Muscle layer of duodenum (tissue), 2 donors: ENCODE results near the gene ESD.
"Not testable (repeated sequence)": the region's sequence is repeated elsewhere in the genome, so short reads cannot be mapped to it uniquely, and the experiment has no call there.

Source experiments
- H3K27ac ChIP-seq: one replicate; pipeline ENCODE4 v1.7.0; 2013; ENCODE audit warnings: mild to moderate bottlenecking, low read length
- H3K27me3 ChIP-seq: one replicate; pipeline ENCODE4 v1.7.0; 2013; ENCODE audit warnings: low read depth, mild to moderate bottlenecking, control low read depth, low read length
- H3K36me3 ChIP-seq, 2 donors: one replicate each; pipeline ENCODE4 v1.7.0; 2013; ENCODE audit warnings: low read length in 2 of 2, control low read depth in 1 of 2, mild to moderate bottlenecking in 1 of 2; ENCODE audit not compliant: insufficient read depth in 2 of 2, control insufficient read depth in 1 of 2
- H3K4me1 ChIP-seq, 2 donors: one replicate each; pipeline ENCODE4 v1.7.0; 2013; ENCODE audit warnings: low read length in 2 of 2, mild to moderate bottlenecking in 2 of 2, control low read depth in 1 of 2, moderate library complexity in 1 of 2; ENCODE audit not compliant: insufficient read depth in 2 of 2, control insufficient read depth in 1 of 2
- H3K4me3 ChIP-seq, 2 donors: one replicate each; pipeline ENCODE4 v1.7.0; 2013; ENCODE audit warnings: low read length in 2 of 2, low read depth in 1 of 2, mild to moderate bottlenecking in 1 of 2
- H3K9me3 ChIP-seq, 2 donors: one replicate each; pipeline ENCODE4 v1.7.0; 2013; ENCODE audit warnings: low read length in 2 of 2, control low read depth in 1 of 2, mild to moderate bottlenecking in 1 of 2; ENCODE audit not compliant: control insufficient read depth in 1 of 2
- donor health status: healthy.

ESD gene

GRCh38 chr13:46782691-46783090 lies 14.3 kb downstream of the ESD start:
- Histone ChIP-seq H3K27me3 (no peaks in the 10 kb centered on the region), H3K36me3 (peaks cover 54 to 60% of the 10 kb centered on the region in 2 donors), H3K4me1 (peaks cover 0 to 13% of the 10 kb centered on the region in 2 donors), H3K27ac (no peak overlapping the region), H3K9me3 (no peaks in the 10 kb centered on the region), H3K4me3 (no peak overlapping the region)

- H3K4me3 ChIP-seq: no peak overlapping the region
Measured at GRCh38 chr13:46782066-46782465, 14.9 kb downstream of the ESD start.

GRCh38 chr13:46778890-46779289 lies 18.1 kb downstream of the ESD start:
- no peaks in the 10 kb centered on the region for H3K27me3 ChIP-seq
- H3K27ac ChIP-seq: no peak overlapping the region
- H3K4me3 ChIP-seq: no peak overlapping the region
- peaks cover 55 to 63% of the 10 kb centered on the region in 2 donors for H3K36me3 ChIP-seq
- H3K4me1 ChIP-seq: peaks cover 0 to 25% of the 10 kb centered on the region in 2 donors
- no peaks in the 10 kb centered on the region for H3K9me3 ChIP-seq

More at GRCh38 chr13:46782066-46782465, 14.9 kb downstream of the ESD start:
- H3K27ac ChIP-seq: no peak overlapping the region
- no peaks in the 10 kb centered on the region for H3K27me3 ChIP-seq
- H3K36me3 ChIP-seq: peaks cover 61 to 64% of the 10 kb centered on the region in 2 donors
- H3K4me1 ChIP-seq: peaks cover 0 to 13% of the 10 kb centered on the region in 2 donors
- no peaks in the 10 kb centered on the region for H3K9me3 ChIP-seq

- no peak overlapping the region for H3K4me3 ChIP-seq
- no peaks in the 10 kb centered on the region for H3K27me3 ChIP-seq
- H3K4me1 ChIP-seq: peaks cover 0 to 25% of the 10 kb centered on the region in 2 donors
- H3K27ac ChIP-seq: no peak overlapping the region
- no peaks in the 10 kb centered on the region for H3K9me3 ChIP-seq
- peaks cover 58 to 70% of the 10 kb centered on the region in 2 donors for H3K36me3 ChIP-seq
Measured at GRCh38 chr13:46778095-46778494, 18.9 kb downstream of the ESD start.

- Histone ChIP-seq H3K27me3 (no peaks in the 10 kb centered on the region), H3K4me3 (no peak overlapping the region), H3K27ac (no peak overlapping the region), H3K4me1 (peaks cover 0 to 16% of the 10 kb centered on the region in 2 donors), H3K36me3 (peaks cover 41 to 69% of the 10 kb centered on the region in 2 donors), H3K9me3 (no peaks in the 10 kb centered on the region)
Measured at GRCh38 chr13:46775385-46776107, 21.4 kb downstream of the ESD start.

- H3K27me3 ChIP-seq: no peaks in the 10 kb centered on the region
- no peaks in the 10 kb centered on the region for H3K9me3 ChIP-seq
- no peak overlapping the region for H3K4me3 ChIP-seq
- H3K4me1 ChIP-seq: peaks cover 0 to 12% of the 10 kb centered on the region in 2 donors
- H3K36me3 ChIP-seq: peaks cover 36 to 58% of the 10 kb centered on the region in 2 donors
- no peak overlapping the region for H3K27ac ChIP-seq
Measured at GRCh38 chr13:46773541-46773940, 23.4 kb downstream of the ESD start.

GRCh38 chr13:46771693-46772092 lies 25.3 kb downstream of the ESD start:
- H3K36me3 ChIP-seq: peaks cover 29 to 46% of the 10 kb centered on the region in 2 donors
- H3K4me1 ChIP-seq: peaks cover 0 to 12% of the 10 kb centered on the region in 2 donors

GRCh38 chr13:46769925-46770324 lies 27.0 kb downstream of the ESD start:
- not testable (repeated sequence) for H3K27ac ChIP-seq, H3K27me3 ChIP-seq, H3K9me3 ChIP-seq, H3K4me1 ChIP-seq, H3K4me3 ChIP-seq
- peaks cover 17 to 38% of the 10 kb centered on the region in 2 donors for H3K36me3 ChIP-seq

More at GRCh38 chr13:46771693-46772092, 25.3 kb downstream of the ESD start:
- no peaks in the 10 kb centered on the region for H3K27me3 ChIP-seq
- H3K4me3 ChIP-seq: no peak overlapping the region
- no peaks in the 10 kb centered on the region for H3K9me3 ChIP-seq
- H3K27ac ChIP-seq: no peak overlapping the region

GRCh38 chr13:46761866-46762265 lies 35.1 kb downstream of the ESD start:
- H3K9me3 ChIP-seq: no peaks in the 10 kb centered on the region
- H3K36me3 ChIP-seq: no peaks in the 10 kb centered on the region
- H3K27ac ChIP-seq: no peak overlapping the region
- H3K27me3 ChIP-seq: no peaks in the 10 kb centered on the region
- no peak overlapping the region for H3K4me3 ChIP-seq
- peaks cover 0 to 12% of the 10 kb centered on the region in 2 donors for H3K4me1 ChIP-seq

GRCh38 chr13:46761174-46761573 lies 35.8 kb downstream of the ESD start:
- H3K36me3 ChIP-seq: no peaks in the 10 kb centered on the region
- peaks cover 0 to 15% of the 10 kb centered on the region in 2 donors for H3K4me1 ChIP-seq
- no peaks in the 10 kb centered on the region for H3K27me3 ChIP-seq
- no peak overlapping the region for H3K27ac ChIP-seq
- H3K9me3 ChIP-seq: no peaks in the 10 kb centered on the region
- H3K4me3 ChIP-seq: no peak overlapping the region

GRCh38 chr13:46759846-46760245 lies 37.1 kb downstream of the ESD start:
- Histone ChIP-seq H3K36me3 (no peaks in the 10 kb centered on the region), H3K27ac (no peak overlapping the region), H3K4me3 (no peak overlapping the region), H3K4me1 (peaks cover 0 to 15% of the 10 kb centered on the region in 2 donors), H3K27me3 (no peaks in the 10 kb centered on the region), H3K9me3 (no peaks in the 10 kb centered on the region)

GRCh38 chr13:46757640-46758039 lies 39.3 kb downstream of the ESD start:
- no peaks in the 10 kb centered on the region for H3K36me3 ChIP-seq
- H3K4me1 ChIP-seq: peaks cover 0 to 15% of the 10 kb centered on the region in 2 donors
- no peaks in the 10 kb centered on the region for H3K27me3 ChIP-seq
- no peak overlapping the region for H3K4me3 ChIP-seq
- no peaks in the 10 kb centered on the region for H3K9me3 ChIP-seq
- no peak overlapping the region for H3K27ac ChIP-seq
